HCT116 (cell line): ENCODE data around the gene TIMM44. TPM values are rescaled to one million over a fixed set of nuclear protein-coding genes. Genes with fewer than 3 reads are reported as not detected.
A peak's percentile ranks its signal among the peaks of the same experiment; 100 is the strongest.

Experiments used
- ATAC-seq: fragments of 200-7000 bp; cut with Tn5 transposase; 2 replicates; pipeline ENCODE4 v1.9.1; 2020; ENCODE audit warnings: mild to moderate bottlenecking, moderate library complexity
- BruUV-seq: library from RNA; stranded (reverse); fragments of 400-500 nt; replicated peaks from 2 replicates; lab custom pipeline; 2021; lab: Mats Ljungman, UMichigan
- CTCF ChIA-PET: fragments of 300-600 bp; sonication (Branson Sonifier 250); formaldehyde crosslinking; loops from one replicate; lab custom pipeline; 2021; ENCODE audit warnings: antibody characterized with exemption; lab: Charles Lee
- POLR2A ChIA-PET: fragments of 300-600, 350-600 bp; sonication (Branson Sonifier 250); formaldehyde crosslinking; loops from one replicate; lab custom pipeline; 2021; ENCODE audit warnings: antibody characterized with exemption; lab: Charles Lee
- RAD21 ChIA-PET, 2 experiments: fragments of 300-600 bp; sonication (Branson Sonifier 250); formaldehyde crosslinking; loops; one replicate each; lab custom pipeline; 2023; ENCODE audit warnings: low total read pairs in 2 of 2; ENCODE audit not compliant: uncharacterized antibody in 2 of 2, unreplicated experiment in 2 of 2, low non-redundant PET in 1 of 2; lab: Charles Lee
- DNase-seq: peaks from one replicate; pipeline ENCODE4 v3.0.0-alpha.2; 2010; ENCODE audit warnings: low read depth, low spot score
- H2AFZ ChIP-seq: fragments of 200-600 bp; shearing (Covaris generic), sonication (generic); 2 replicates; pipeline ENCODE4 v1.6.1; 2017; ENCODE audit warnings: low read depth, mixed run types, mixed read lengths, antibody characterized with exemption, low read length; ENCODE audit not compliant: poor library complexity, severe bottlenecking
- H3K27ac ChIP-seq: 2 replicates; pipeline ENCODE4 v1.5.1; 2012; ENCODE audit warnings: low read depth, low read length
- H3K27me3 ChIP-seq: fragments of 200-600 bp; sonication (generic); 2 replicates; pipeline ENCODE4 v1.6.1; 2016; ENCODE audit warnings: mixed run types, low read length, mixed read lengths; ENCODE audit not compliant: insufficient read depth
- H3K36me3 ChIP-seq, 2 experiments: fragments of 200-500 bp in 1 of 2; fragments of 200-600 bp in 1 of 2; sonication (Bioruptor generic) in 1 of 2; sonication (generic) in 1 of 2; 2 replicates each; pipeline versions ENCODE4 v1.5.1 to v1.6.1; 2014 to 2016; ENCODE audit warnings: low read length in 2 of 2, inconsistent platforms in 1 of 2, mixed read lengths in 1 of 2, mixed run types in 1 of 2; ENCODE audit not compliant: insufficient read depth in 2 of 2, control insufficient read depth in 1 of 2
- H3K4me1 ChIP-seq, 2 experiments: fragments of 200-600 bp in 1 of 2; sonication (generic) in 1 of 2; 2 replicates each; pipeline versions ENCODE4 v1.5.1 to v1.6.1; 2012 to 2017; ENCODE audit warnings: low read length in 2 of 2, inconsistent platforms in 1 of 2, mild to moderate bottlenecking in 1 of 2, mixed read lengths in 1 of 2, mixed run types in 1 of 2, moderate library complexity in 1 of 2; ENCODE audit not compliant: insufficient read depth in 2 of 2, control insufficient read depth in 1 of 2
- H3K4me2 ChIP-seq: fragments of 200-600 bp; sonication (generic); 2 replicates; pipeline ENCODE4 v1.6.1; 2017; ENCODE audit warnings: mixed run types, low read length, mixed read lengths
- H3K4me3 ChIP-seq, 2 experiments: fragments of 200-600 bp in 1 of 2; sonication (generic) in 1 of 2; replicated peaks in 1 of 2; 2 replicates each; pipeline ENCODE4 v1.5.1; 2011 to 2016; ENCODE audit warnings: low read length in 2 of 2, control low read depth in 1 of 2, low read depth in 1 of 2, mild to moderate bottlenecking in 1 of 2, mixed read lengths in 1 of 2, mixed run types in 1 of 2
- H3K79me2 ChIP-seq: fragments of 200-600 bp; sonication (generic); 2 replicates; pipeline ENCODE4 v1.6.1; 2017; ENCODE audit warnings: mild to moderate bottlenecking, mixed run types, low read length, moderate library complexity, mixed read lengths; ENCODE audit not compliant: insufficient read depth
- H3K9ac ChIP-seq: fragments of 200-600 bp; sonication (generic); 2 replicates; pipeline ENCODE4 v1.6.1; 2016; ENCODE audit warnings: low read length, mixed read lengths
- H3K9me2 ChIP-seq: fragments of 200-600 bp; sonication (generic), shearing (Covaris generic); 2 replicates; pipeline ENCODE4 v1.6.1; 2017; ENCODE audit warnings: mixed run types, mild to moderate bottlenecking, moderate library complexity; ENCODE audit not compliant: insufficient read depth
- H3K9me3 ChIP-seq, 2 experiments: fragments of 200-500 bp in 1 of 2; fragments of 200-600 bp in 1 of 2; sonication (Bioruptor generic) in 1 of 2; sonication (generic) in 1 of 2; 2 replicates each; pipeline ENCODE4 v1.6.1; 2014 to 2017; ENCODE audit warnings: low read length in 2 of 2, mixed read lengths in 2 of 2, inconsistent platforms in 1 of 2, low read depth in 1 of 2, mild to moderate bottlenecking in 1 of 2, mixed run types in 1 of 2, moderate library complexity in 1 of 2; ENCODE audit not compliant: control insufficient read depth in 1 of 2, insufficient read depth in 1 of 2
- H4K20me1 ChIP-seq: fragments of 200-600 bp; sonication (generic), shearing (Covaris generic); 2 replicates; pipeline ENCODE4 v1.6.1; 2017; ENCODE audit warnings: mixed run types, mild to moderate bottlenecking, moderate library complexity; ENCODE audit not compliant: insufficient read depth
- CBX3 ChIP-seq: IDR thresholded peaks from 2 replicates; pipeline ENCODE4 v1.6.1; 2012; ENCODE audit warnings: low read depth
- EGR1 ChIP-seq: IDR thresholded peaks from 2 replicates; pipeline ENCODE4 v1.6.1; 2012; ENCODE audit warnings: low read depth
- EZH2 ChIP-seq: fragments of 200-600 bp; sonication (generic); IDR thresholded peaks from 2 replicates; pipeline ENCODE4 v1.6.1; 2017; ENCODE audit warnings: antibody characterized with exemption, mixed run types
- EZH2phosphoT487 ChIP-seq: fragments of 200-600 bp; IDR thresholded peaks from 2 replicates; pipeline ENCODE4 v1.6.1; 2018; ENCODE audit warnings: antibody characterized with exemption, borderline replicate concordance
- FOSL1 ChIP-seq: IDR thresholded peaks from 2 replicates; pipeline ENCODE4 v1.6.1; 2012; ENCODE audit warnings: low read depth
- JUND ChIP-seq: IDR thresholded peaks from 2 replicates; pipeline ENCODE4 v1.6.1; 2012
- POLR2A ChIP-seq: IDR thresholded peaks from 2 replicates; pipeline ENCODE4 v1.7.0; 2011; ENCODE audit warnings: borderline replicate concordance; ENCODE audit not compliant: insufficient read depth, insufficient read length; ENCODE audit errors: extremely low read depth
- POLR2AphosphoS5 ChIP-seq: IDR thresholded peaks from 2 replicates; pipeline ENCODE4 v1.6.1; 2011; ENCODE audit warnings: mild to moderate bottlenecking, low read depth, low read length, moderate library complexity
- RAD21 ChIP-seq: IDR thresholded peaks from 2 replicates; pipeline ENCODE4 v1.6.1; 2012; ENCODE audit warnings: low read depth, mild to moderate bottlenecking
- SIN3A ChIP-seq: IDR thresholded peaks from 2 replicates; pipeline ENCODE4 v1.6.1; 2012; ENCODE audit warnings: low read depth
- SP1 ChIP-seq: IDR thresholded peaks from 2 replicates; pipeline ENCODE4 v1.6.1; 2012; ENCODE audit warnings: low read depth
- SRF ChIP-seq: IDR thresholded peaks from 2 replicates; pipeline ENCODE4 v1.6.1; 2012; ENCODE audit warnings: low read depth
- TCF7L2 ChIP-seq: IDR thresholded peaks from 2 replicates; pipeline ENCODE4 v1.7.0; 2011; ENCODE audit warnings: borderline replicate concordance, inconsistent platforms; ENCODE audit not compliant: insufficient read depth, insufficient read length; ENCODE audit errors: extremely low read depth
- YY1 ChIP-seq: IDR thresholded peaks from 2 replicates; pipeline ENCODE4 v1.6.1; 2011; ENCODE audit warnings: low read length, low read depth, moderate library complexity, mild to moderate bottlenecking; ENCODE audit not compliant: insufficient replicate concordance; ENCODE audit errors: extremely low read depth
- ZNF274 ChIP-seq: fragments of 200-500 bp; sonication (Bioruptor generic); IDR thresholded peaks from 2 replicates; pipeline ENCODE4 v1.6.1; 2014; ENCODE audit warnings: mild to moderate bottlenecking, low read depth, low read length, inconsistent platforms
- intact Hi-C: fragments of 100-400 bp; cut with micrococcal nuclease; formaldehyde crosslinking; loops from 2 replicates; pipeline ENCODE4 v1.10.0; 2022
- total RNA-seq: library from RNA; stranded (reverse); gene quantifications from one replicate; pipeline ENCODE4 v1.2.1, GENCODE V29; 2021; ENCODE audit not compliant: unreplicated experiment
- TF ChIP-seq, protein P1 (sequence below): IDR thresholded peaks from 2 replicates; pipeline ENCODE4 v1.6.1; 2012
- TF ChIP-seq, protein P2 (sequence below), 3 experiments: fragments of 200-600 bp in 1 of 3; sonication (generic) in 1 of 3; IDR thresholded peaks in 2 of 3; conservative IDR thresholded peaks in 1 of 3; 2 replicates each; pipeline ENCODE4 v1.5.1; 2012 to 2017; ENCODE audit warnings: low read depth in 2 of 3, low read length in 2 of 3, antibody characterized with exemption in 1 of 3, borderline replicate concordance in 1 of 3, control low read depth in 1 of 3, mild to moderate bottlenecking in 1 of 3, mixed read lengths in 1 of 3, mixed run types in 1 of 3, moderate library complexity in 1 of 3; ENCODE audit not compliant: insufficient read depth in 1 of 3
- TF ChIP-seq, protein P3 (sequence below): IDR thresholded peaks from 2 replicates; pipeline ENCODE4 v1.6.1; 2012
- TF ChIP-seq, protein P4 (sequence below): IDR thresholded peaks from 2 replicates; pipeline ENCODE4 v1.6.1; 2012; ENCODE audit warnings: low read depth

TIMM44 gene
- total RNA-seq, 1 experiment from 2014 or later: 136 TPM

DNA sequence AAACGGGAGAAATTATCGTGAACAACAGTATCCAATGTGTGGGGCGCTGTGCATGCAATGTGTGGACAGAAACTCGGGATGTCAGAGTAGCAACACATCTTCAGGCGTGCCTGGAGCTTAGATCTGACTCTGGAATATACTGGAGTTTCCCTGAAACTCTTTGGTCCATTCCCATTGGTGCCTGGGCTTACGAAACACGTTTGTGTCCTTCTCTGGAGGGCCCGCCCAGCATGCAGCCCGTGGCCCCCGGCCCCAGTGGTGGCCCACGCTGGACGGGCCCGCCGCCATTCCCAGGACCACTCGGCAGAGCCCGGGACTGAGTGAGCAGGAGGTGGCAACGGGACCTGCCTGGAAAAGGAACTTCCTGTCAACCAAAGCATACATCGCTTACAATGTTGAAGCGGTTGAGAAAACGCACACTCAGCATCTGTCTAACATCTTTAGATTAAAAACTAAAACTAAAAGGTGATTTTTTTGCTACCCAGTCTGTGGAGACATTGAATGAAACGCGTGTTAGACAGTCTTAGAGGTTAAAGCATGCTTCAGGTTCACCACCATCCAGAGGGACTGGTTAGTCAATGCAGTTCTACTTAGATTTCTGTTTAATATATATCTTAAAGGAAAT is 19.3 kb upstream of the TIMM44 start:
- CTCF ChIA-PET: interaction anchor here (1.1 kb wide), 1 partner anchor 18 kb away, joined by 4 read pairs; no protein-coding TSS in a partner anchor
- TF ChIP-seq, protein P1, sequence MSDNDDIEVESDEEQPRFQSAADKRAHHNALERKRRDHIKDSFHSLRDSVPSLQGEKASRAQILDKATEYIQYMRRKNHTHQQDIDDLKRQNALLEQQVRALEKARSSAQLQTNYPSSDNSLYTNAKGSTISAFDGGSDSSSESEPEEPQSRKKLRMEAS: no peak
- TF ChIP-seq, protein P2, sequence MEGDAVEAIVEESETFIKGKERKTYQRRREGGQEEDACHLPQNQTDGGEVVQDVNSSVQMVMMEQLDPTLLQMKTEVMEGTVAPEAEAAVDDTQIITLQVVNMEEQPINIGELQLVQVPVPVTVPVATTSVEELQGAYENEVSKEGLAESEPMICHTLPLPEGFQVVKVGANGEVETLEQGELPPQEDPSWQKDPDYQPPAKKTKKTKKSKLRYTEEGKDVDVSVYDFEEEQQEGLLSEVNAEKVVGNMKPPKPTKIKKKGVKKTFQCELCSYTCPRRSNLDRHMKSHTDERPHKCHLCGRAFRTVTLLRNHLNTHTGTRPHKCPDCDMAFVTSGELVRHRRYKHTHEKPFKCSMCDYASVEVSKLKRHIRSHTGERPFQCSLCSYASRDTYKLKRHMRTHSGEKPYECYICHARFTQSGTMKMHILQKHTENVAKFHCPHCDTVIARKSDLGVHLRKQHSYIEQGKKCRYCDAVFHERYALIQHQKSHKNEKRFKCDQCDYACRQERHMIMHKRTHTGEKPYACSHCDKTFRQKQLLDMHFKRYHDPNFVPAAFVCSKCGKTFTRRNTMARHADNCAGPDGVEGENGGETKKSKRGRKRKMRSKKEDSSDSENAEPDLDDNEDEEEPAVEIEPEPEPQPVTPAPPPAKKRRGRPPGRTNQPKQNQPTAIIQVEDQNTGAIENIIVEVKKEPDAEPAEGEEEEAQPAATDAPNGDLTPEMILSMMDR (IDR thresholded peaks at IDR 0.05 in 2 of 3, conservative IDR thresholded peaks at IDR 0.05 in 1 of 3; ENCODE audit: borderline replicate concordance in 1 of 3, insufficient read depth in 1 of 3, low read depth in 2 of 3, low read length in 2 of 3): no peak
- no peak for TF ChIP-seq EZH2phosphoT487
- no peak for TF ChIP-seq POLR2A
- no peak for TF ChIP-seq FOSL1
- no peak for TF ChIP-seq CBX3
- TF ChIP-seq, protein P3, sequence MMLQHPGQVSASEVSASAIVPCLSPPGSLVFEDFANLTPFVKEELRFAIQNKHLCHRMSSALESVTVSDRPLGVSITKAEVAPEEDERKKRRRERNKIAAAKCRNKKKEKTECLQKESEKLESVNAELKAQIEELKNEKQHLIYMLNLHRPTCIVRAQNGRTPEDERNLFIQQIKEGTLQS: no peak
- no peak for TF ChIP-seq ZNF274
- no peak for TF ChIP-seq POLR2AphosphoS5
- TF ChIP-seq JUND: no peak
- TF ChIP-seq SP1: no peak
- TF ChIP-seq SRF: no peak
- TF ChIP-seq YY1: no peak
- TF ChIP-seq, protein P4, sequence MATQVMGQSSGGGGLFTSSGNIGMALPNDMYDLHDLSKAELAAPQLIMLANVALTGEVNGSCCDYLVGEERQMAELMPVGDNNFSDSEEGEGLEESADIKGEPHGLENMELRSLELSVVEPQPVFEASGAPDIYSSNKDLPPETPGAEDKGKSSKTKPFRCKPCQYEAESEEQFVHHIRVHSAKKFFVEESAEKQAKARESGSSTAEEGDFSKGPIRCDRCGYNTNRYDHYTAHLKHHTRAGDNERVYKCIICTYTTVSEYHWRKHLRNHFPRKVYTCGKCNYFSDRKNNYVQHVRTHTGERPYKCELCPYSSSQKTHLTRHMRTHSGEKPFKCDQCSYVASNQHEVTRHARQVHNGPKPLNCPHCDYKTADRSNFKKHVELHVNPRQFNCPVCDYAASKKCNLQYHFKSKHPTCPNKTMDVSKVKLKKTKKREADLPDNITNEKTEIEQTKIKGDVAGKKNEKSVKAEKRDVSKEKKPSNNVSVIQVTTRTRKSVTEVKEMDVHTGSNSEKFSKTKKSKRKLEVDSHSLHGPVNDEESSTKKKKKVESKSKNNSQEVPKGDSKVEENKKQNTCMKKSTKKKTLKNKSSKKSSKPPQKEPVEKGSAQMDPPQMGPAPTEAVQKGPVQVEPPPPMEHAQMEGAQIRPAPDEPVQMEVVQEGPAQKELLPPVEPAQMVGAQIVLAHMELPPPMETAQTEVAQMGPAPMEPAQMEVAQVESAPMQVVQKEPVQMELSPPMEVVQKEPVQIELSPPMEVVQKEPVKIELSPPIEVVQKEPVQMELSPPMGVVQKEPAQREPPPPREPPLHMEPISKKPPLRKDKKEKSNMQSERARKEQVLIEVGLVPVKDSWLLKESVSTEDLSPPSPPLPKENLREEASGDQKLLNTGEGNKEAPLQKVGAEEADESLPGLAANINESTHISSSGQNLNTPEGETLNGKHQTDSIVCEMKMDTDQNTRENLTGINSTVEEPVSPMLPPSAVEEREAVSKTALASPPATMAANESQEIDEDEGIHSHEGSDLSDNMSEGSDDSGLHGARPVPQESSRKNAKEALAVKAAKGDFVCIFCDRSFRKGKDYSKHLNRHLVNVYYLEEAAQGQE: no peak
- no peak for TF ChIP-seq SIN3A
- no peak for TF ChIP-seq EGR1
- no peak for TF ChIP-seq EZH2
- no peak for TF ChIP-seq TCF7L2
- no peak for TF ChIP-seq RAD21
- TF ChIP-seq, all 23 proteins: peak for 0
- Histone ChIP-seq H3K79me2 (0 out of 2 replicates have a peak, but pooled peaks cover 10% of the 10 kb centered on the region), H3K9me3 (no peaks in the 10 kb centered on the region), H3K36me3 (peaks cover 41 to 53% of the 10 kb centered on the region in 2 experiments; a peak in 3 of 4 replicates), H3K4me1 (no peaks in the 10 kb centered on the region), H3K4me2 (no peak overlapping the region), H3K27ac (no peak overlapping the region), H3K9ac (no peak overlapping the region), H3K4me3 (no peak overlapping the region), H4K20me1 (0 out of 2 replicates have a peak, but pooled peaks cover 3% of the 10 kb centered on the region), H3K9me2 (no peaks in the 10 kb centered on the region), H2AFZ (no peak overlapping the region), H3K27me3 (no peaks in the 10 kb centered on the region)
- TSS peak; percentile 21 for BruUV-seq
- intact Hi-C loops: no loop called here
- ATAC-seq (no peak), DNase-seq (no peak)
- RAD21 ChIA-PET: no interaction called here
- POLR2A ChIA-PET: no interaction called here
